Rectal smooth muscle tissue (tissue), 1 donor: ENCODE measurements around the gene MREG.

Experiments used
- H3K27ac ChIP-seq: one replicate; pipeline ENCODE4 v1.7.0; 2013; ENCODE audit warnings: low read depth, low read length, inconsistent platforms
- H3K27me3 ChIP-seq: one replicate; pipeline ENCODE4 v1.7.0; 2013; ENCODE audit warnings: low read length; ENCODE audit not compliant: control insufficient read depth, insufficient read depth
- H3K36me3 ChIP-seq: one replicate; pipeline ENCODE4 v1.7.0; 2013; ENCODE audit warnings: low read length; ENCODE audit not compliant: control insufficient read depth, insufficient read depth
- H3K4me1 ChIP-seq: one replicate; pipeline ENCODE4 v1.7.0; 2013; ENCODE audit warnings: low read length; ENCODE audit not compliant: control insufficient read depth, insufficient read depth
- H3K4me3 ChIP-seq: one replicate; pipeline ENCODE4 v1.7.0; 2013; ENCODE audit warnings: low read length
- H3K9ac ChIP-seq: one replicate; pipeline ENCODE4 v1.7.0; 2013; ENCODE audit warnings: low read length

MREG gene

GRCh38 chr2:216013080-216013909, at the start of gene MREG:
TSS of gene MREG (minus strand) at chr2:216013551. CDS start at chr2:216013327, 224 bp downstream.
- no peaks in the 10 kb centered on the region for H3K27me3 ChIP-seq
- H3K36me3 ChIP-seq: no peaks in the 10 kb centered on the region
- H3K4me3 ChIP-seq: peak within 1 kb of the TSS; percentile 71
- H3K4me1 ChIP-seq: no peaks in the 10 kb centered on the region
- H3K27ac ChIP-seq: no peak within 1 kb of the TSS
- H3K9ac ChIP-seq: no peak within 1 kb of the TSS

- H3K4me3 ChIP-seq: no peak overlapping the region
- H3K27me3 ChIP-seq: no peaks in the 10 kb centered on the region
- H3K36me3 ChIP-seq: peaks cover 3% of the 10 kb centered on the region
- no peak overlapping the region for H3K27ac ChIP-seq
- H3K9ac ChIP-seq: no peak overlapping the region
- H3K4me1 ChIP-seq: no peaks in the 10 kb centered on the region
Observed at GRCh38 chr2:216059233-216059834, 46.0 kb upstream of the MREG start.

- Histone ChIP-seq H3K9ac (no peak overlapping the region), H3K27ac (no peak overlapping the region), H3K27me3 (no peaks in the 10 kb centered on the region), H3K4me3 (peak overlapping the region; percentile 11), H3K4me1 (no peaks in the 10 kb centered on the region), H3K36me3 (no peaks in the 10 kb centered on the region)
Observed at GRCh38 chr2:216057688-216058193, 44.4 kb upstream of the MREG start.

- H3K9ac ChIP-seq: no peak overlapping the region
- no peak overlapping the region for H3K4me3 ChIP-seq
- no peak overlapping the region for H3K27ac ChIP-seq
- no peaks in the 10 kb centered on the region for H3K27me3 ChIP-seq
- no peaks in the 10 kb centered on the region for H3K4me1 ChIP-seq
- H3K36me3 ChIP-seq: no peaks in the 10 kb centered on the region
Observed at GRCh38 chr2:216056739-216057138, 43.4 kb upstream of the MREG start.

- no peaks in the 10 kb centered on the region for H3K4me1 ChIP-seq
- H3K36me3 ChIP-seq: no peaks in the 10 kb centered on the region
- no peak overlapping the region for H3K4me3 ChIP-seq
- H3K27ac ChIP-seq: no peak overlapping the region
- H3K9ac ChIP-seq: no peak overlapping the region
- no peaks in the 10 kb centered on the region for H3K27me3 ChIP-seq
Observed at GRCh38 chr2:216055680-216056079, 42.3 kb upstream of the MREG start.

GRCh38 chr2:216052420-216052819, 39.1 kb upstream of the MREG start:
- H3K4me1 ChIP-seq: no peaks in the 10 kb centered on the region
- no peak overlapping the region for H3K4me3 ChIP-seq
- H3K9ac ChIP-seq: no peak overlapping the region
- H3K36me3 ChIP-seq: no peaks in the 10 kb centered on the region
- H3K27me3 ChIP-seq: no peaks in the 10 kb centered on the region
- no peak overlapping the region for H3K27ac ChIP-seq

GRCh38 chr2:216051350-216051749, 38.0 kb upstream of the MREG start:
- Histone ChIP-seq H3K27ac (no peak overlapping the region), H3K4me1 (no peaks in the 10 kb centered on the region), H3K36me3 (no peaks in the 10 kb centered on the region), H3K9ac (no peak overlapping the region), H3K4me3 (no peak overlapping the region), H3K27me3 (no peaks in the 10 kb centered on the region)

- no peak overlapping the region for H3K9ac ChIP-seq
- H3K4me3 ChIP-seq: no peak overlapping the region
- H3K36me3 ChIP-seq: no peaks in the 10 kb centered on the region
- H3K27ac ChIP-seq: no peak overlapping the region
- H3K4me1 ChIP-seq: no peaks in the 10 kb centered on the region
- no peaks in the 10 kb centered on the region for H3K27me3 ChIP-seq
Observed at GRCh38 chr2:216049452-216049851, 36.1 kb upstream of the MREG start.

GRCh38 chr2:216047397-216047796, 34.0 kb upstream of the MREG start:
- H3K27ac ChIP-seq: no peak overlapping the region
- no peak overlapping the region for H3K9ac ChIP-seq
- H3K27me3 ChIP-seq: no peaks in the 10 kb centered on the region
- peaks cover 6% of the 10 kb centered on the region for H3K36me3 ChIP-seq
- no peak overlapping the region for H3K4me3 ChIP-seq
- H3K4me1 ChIP-seq: no peaks in the 10 kb centered on the region

- H3K36me3 ChIP-seq: peaks cover 6% of the 10 kb centered on the region
Observed at GRCh38 chr2:216044883-216045486, 31.6 kb upstream of the MREG start.

GRCh38 chr2:216043949-216044348, 30.6 kb upstream of the MREG start:
- no peaks in the 10 kb centered on the region for H3K4me1 ChIP-seq
- H3K4me3 ChIP-seq: no peak overlapping the region
- H3K36me3 ChIP-seq: peaks cover 6% of the 10 kb centered on the region
- H3K27ac ChIP-seq: no peak overlapping the region
- H3K27me3 ChIP-seq: no peaks in the 10 kb centered on the region
- no peak overlapping the region for H3K9ac ChIP-seq

More at GRCh38 chr2:216044883-216045486, 31.6 kb upstream of the MREG start:
- Histone ChIP-seq H3K9ac (no peak overlapping the region), H3K4me3 (no peak overlapping the region), H3K4me1 (no peaks in the 10 kb centered on the region), H3K27me3 (no peaks in the 10 kb centered on the region), H3K27ac (no peak overlapping the region)

- H3K4me3 ChIP-seq: no peak overlapping the region
- H3K9ac ChIP-seq: no peak overlapping the region
- peaks cover 9% of the 10 kb centered on the region for H3K36me3 ChIP-seq
- H3K27ac ChIP-seq: no peak overlapping the region
- H3K4me1 ChIP-seq: no peaks in the 10 kb centered on the region
- no peaks in the 10 kb centered on the region for H3K27me3 ChIP-seq
Observed at GRCh38 chr2:216041438-216041837, 28.1 kb upstream of the MREG start.
